Stimulated activated CD8-positive, alpha-beta memory T cell treated with anti-CD3 and anti-CD28 coated beads, Interleukin-4, amount 100 ng/mL, for 24 hours (primary cell): ENCODE measurements around the gene SASH1.

Experiments used
- DNase-seq: peaks from one replicate; pipeline ENCODE4 v3.0.0-alpha.2; 2020; ENCODE audit warnings: low read depth

SASH1 gene

DNA sequence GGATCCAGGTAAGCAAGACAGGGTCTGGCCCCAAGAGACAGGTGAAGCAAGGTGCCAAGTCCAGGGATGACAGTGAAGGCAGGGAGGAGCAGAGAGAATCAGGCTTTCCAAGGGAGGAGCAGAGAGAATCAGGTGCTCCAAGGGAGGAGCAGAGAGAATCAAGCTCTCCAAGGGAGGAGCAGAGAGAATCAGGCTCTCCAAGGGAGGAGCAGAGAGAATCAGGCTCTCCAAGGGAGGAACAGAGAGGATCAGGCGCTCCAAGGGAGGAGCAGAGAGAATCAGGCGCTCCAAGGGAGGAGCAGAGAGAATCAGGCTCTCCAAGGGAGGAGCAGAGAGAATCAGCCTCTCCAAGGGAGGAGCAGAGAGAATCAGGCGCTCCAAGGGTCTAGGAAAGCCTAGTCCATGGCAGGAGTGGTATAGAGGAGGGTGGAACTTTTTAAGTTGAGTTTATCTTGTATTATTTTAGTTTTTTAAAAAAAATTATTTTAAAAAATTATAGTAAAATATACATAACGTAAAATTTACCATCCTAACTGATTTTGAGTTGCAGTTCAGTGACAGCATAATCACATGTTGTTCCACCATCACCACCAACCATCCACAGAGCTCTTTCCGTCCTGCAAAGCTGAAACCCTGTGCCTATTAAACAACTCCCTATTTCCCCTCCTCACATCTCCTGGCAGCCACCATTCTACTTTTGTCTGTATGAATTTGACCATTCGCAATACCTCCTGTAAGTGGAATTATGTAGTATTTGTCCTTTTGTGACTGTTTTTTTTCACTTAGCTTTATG is 64.1 kb downstream of the SASH1 start:
- no peak for DNase-seq

DNA sequence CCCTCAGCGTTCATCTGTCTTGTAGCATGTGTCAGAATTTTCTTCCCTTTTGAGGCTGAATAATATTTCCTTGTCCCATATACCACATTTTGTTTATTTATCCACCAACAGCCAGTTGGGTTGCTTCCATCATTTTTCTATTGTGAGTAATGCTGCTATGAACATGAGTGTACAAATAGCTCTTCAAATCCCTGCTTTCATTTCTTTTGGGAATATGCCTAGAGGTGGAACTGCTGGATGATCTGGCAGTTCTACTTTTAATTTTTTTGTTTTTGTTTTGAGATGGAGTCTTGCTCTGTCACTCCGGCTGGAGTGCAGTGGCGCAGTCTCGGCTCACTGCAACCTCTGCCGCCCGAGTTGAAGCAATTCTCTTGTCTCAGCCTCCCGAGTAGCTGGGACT is 64.7 kb downstream of the SASH1 start:
- DNase-seq: no peak

DNA sequence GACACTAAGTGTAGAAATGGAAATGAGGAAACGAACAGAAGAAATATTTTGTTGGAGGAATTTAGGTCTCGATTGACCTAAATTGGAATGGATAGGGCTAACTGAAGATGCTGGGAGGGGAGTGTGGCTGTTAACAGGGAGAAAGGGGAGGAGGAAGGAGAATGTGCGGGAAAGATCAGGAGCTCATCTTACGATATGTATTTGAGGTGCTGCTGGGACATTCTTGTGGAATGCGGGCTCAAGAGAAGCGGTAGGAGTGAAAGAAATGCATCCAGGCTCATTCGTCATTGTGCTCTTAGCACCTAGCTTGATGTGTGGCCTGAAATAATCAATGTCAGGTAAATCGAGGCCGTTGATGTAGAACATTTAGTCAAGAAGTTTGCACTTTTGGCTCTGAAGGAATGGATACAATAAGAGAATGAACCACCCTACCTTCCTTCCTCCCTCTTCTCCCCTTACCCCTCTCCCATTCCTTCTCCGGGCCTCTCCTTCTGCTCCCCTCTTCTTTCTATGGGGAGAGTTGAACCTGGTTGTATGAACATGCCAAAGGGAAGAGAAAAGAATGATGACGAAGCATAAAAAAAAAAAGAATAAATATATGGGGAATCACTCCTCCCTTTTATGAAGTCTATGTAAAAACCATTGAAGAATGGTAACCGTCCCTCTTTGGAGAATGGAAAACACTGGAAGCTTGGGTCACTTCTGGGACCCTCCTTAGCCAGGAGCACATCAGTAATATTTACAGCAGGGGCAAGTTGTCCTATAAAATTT is 70.9 kb downstream of the SASH1 start:
- DNase-seq: no peak

- no peak for DNase-seq
Measured at GRCh38 chr6:148414092-148414489, 71.5 kb downstream of the SASH1 start.

GRCh38 chr6:148414836-148415235 is 72.2 kb downstream of the SASH1 start:
- no peak for DNase-seq

DNA sequence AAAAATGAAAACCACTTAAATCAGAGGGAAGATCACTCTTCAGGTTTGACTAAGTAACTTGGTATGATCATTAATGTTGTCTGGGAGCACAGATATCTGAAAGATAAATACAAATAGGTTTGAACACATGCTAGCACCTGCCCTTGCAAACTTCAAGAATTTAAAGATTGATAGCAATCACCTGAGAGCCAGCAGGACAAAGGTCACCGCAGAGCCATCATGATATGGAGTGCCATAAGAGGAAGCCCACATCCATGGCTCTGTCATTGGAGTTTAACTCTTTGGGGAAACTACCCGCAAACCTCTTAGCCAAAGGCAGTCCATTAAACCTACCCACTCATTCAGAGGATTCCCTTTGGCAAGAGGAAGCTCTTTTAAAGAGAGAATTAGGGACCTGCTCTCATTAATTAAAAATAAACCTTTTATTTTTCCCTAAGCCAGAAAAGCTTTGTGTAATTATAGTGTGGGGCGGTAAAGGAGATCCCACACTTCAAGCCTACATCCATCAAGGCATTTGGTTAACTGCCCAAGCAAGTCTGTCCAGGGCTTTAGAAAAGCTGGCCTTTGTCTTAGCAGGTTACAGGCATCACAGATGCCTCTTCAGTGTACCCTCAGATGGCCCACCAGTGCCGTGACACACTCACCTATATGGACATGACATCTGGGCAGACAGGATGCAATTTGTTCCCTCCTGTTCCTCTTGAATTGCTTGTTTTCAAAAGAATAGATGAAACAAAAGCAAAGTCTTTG is 73.0 kb downstream of the SASH1 start:
- DNase-seq: no peak

DNA sequence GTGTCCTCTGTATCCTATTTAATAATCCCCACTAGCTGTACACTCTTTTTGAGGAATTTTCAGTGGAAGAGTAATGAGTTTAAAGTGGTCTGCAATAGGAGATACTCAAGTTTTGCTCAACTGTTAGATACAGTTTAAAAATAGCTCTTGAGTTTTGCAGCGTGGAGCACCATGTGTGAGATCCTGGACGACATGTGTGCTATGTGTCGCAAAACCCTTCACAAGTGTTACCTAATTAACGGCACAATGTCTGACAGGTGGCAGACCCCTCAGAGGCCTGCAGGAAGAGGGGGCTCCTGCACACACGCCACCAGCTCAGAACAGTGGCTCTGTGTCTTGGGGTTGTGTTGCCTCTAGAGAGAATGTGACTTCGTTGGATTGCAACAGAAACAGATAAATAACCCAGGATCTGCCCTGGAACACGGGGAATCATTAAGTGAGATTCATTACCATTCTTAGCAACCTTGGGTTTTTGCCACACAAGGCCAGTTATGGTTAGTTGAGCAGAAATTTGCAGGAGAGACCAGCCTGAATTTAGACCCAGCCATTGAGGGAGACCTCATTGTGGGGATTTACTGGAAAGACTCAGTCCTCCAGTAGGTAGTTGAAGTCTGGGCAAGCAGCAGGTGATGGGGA is 73.8 kb downstream of the SASH1 start:
- DNase-seq: no peak

DNA sequence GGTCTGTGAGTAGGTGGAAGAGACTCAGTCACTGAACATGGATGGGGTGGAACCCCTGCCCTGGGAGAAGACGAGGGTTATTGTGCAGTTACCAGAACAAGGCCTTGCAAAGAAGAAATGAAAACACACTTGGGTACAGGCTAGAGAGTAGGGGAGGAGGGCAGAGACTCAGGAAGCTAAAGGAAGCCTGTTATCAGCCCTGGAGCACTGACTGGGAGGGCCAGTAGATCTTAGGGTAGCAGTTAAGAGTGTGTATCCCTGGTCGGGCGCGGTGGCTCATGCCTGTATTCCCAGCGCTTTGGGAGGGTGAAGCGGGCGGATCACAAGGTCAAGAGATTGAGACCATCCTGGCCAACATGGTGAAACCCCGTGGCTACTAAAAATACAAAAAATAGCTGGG is 74.4 kb downstream of the SASH1 start:
- no peak for DNase-seq

GRCh38 chr6:148419430-148419829 is 76.8 kb downstream of the SASH1 start:
- no peak for DNase-seq

- DNase-seq: no peak
Measured at GRCh38 chr6:148422085-148422484, 79.4 kb downstream of the SASH1 start.

- DNase-seq: no peak
Measured at GRCh38 chr6:148423133-148423532, 80.5 kb downstream of the SASH1 start.

DNA sequence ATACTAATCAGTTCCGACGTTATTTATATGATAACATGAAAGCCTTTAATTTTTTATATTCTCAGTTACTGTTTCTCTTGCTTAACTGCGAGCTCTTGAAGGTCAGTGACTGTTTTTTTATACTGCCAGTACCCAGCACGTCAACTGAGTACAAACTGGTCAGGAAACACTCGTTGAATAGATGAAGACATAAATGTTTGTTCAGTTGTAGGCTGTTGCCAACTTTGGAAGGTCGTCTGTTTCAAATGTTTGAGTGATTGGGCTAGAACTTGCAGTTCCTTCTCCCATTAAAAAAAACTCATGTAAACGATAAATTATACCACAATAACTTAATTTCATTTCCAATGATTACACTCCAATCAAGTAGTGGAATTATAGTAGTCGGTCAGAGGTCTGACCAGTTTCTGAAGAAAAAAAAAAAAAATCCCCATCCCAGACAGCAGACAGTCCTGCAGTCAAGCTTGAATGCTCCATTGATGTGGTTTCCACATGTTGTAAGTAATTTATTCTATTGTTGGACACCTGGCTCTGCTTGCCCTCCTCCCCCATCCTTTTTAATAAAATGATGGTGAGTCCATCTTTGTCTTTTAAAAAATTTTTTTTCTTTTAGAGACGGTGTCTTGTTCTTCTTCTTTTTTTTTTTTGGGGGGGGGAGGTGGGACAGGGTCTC is 81.1 kb downstream of the SASH1 start:
- DNase-seq: no peak

GRCh38 chr6:148425443-148425842 is 82.8 kb downstream of the SASH1 start:
- DNase-seq: no peak

DNA sequence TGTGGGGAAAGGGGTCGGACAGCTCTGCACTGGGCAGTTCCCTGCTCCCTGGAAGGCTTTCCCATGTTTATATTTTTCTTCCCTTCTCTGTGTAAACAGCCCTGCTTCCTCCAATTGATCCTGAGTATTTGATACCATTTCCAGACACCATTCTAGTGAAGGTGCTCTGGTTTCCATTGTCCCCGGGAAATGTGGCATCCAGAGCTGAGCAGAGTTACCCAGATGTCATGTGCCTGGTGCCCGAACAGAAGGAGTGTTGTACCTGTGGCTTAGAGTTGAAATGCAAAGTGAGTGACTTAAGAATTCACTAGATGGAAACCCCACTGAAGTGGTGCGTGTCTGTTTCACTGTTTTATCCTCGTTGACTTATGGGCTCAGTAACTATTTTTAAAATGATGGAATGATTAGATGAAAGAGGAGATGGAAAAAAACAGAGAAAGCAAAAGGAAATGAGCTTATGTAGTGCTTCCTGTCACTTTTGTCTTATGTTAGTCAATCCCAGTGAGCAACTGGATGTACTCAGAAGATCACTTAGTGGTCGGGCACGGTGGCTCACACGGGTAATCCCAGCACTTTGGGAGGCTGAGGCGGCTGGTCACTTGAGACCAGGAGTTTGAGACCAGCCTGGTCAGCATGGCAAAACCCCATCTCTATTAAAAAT is 83.8 kb downstream of the SASH1 start:
- no peak for DNase-seq

GRCh38 chr6:148427333-148427732 is 84.7 kb downstream of the SASH1 start:
- DNase-seq: no peak

DNA sequence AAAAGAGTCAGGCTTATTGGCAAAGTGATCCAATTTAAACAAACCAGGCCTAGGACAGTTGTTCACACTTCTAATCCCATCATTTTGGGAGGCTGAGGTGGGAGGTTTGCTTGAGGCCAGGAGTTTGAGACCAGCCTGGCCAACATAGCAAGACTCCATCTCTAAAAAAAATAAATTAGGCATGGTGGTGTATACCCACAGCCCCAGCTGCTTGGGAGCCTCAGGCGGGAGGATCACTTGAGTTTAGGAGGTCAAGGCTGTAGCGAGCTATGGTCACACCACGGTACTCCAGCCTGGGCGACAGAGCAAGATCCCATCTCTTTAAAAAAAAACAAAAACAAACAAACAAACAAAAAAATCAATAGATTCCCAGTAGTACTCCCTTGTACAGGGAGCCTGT is 86.8 kb downstream of the SASH1 start:
- no peak for DNase-seq

GRCh38 chr6:148430897-148431296 is 88.3 kb downstream of the SASH1 start:
- DNase-seq: no peak

- DNase-seq: no peak
Measured at GRCh38 chr6:148431413-148431812, 88.8 kb downstream of the SASH1 start.

GRCh38 chr6:148431840-148432239 is 89.2 kb downstream of the SASH1 start:
- no peak for DNase-seq

DNA sequence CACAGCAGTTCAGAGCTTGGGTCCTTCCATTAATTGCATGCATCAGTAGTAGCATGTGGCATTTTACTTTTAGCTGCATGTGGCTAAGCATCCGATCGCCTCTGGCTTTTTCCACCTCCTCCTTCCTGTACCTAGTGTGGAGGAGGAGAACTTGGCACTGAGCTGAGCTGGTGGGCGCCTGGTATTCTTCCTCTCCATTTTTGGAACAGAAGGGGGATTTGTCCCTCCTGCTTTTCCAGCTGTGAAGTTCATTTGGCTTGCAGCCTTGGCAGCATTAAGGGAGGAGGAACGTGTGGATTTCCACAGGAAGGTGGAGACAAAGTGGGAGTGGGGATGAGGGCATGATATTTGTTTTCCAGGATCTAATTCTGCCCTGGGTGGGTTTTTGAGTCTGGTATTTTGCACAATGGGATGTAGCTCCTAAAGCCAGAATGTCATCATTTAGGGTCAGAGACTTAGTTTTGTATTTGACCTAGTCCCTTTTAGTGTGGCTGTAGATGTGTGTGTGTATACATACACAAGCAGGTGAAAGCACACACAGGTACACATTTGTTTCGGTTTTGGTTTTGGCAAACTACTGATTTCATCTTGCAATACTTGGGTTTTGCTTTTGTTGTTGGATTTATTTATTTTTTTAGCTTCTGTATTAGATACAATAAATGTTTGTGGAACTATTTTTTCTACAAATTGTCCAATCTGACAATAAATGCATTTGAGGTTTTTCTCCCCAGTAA is 90.0 kb downstream of the SASH1 start:
- DNase-seq: no peak

DNA sequence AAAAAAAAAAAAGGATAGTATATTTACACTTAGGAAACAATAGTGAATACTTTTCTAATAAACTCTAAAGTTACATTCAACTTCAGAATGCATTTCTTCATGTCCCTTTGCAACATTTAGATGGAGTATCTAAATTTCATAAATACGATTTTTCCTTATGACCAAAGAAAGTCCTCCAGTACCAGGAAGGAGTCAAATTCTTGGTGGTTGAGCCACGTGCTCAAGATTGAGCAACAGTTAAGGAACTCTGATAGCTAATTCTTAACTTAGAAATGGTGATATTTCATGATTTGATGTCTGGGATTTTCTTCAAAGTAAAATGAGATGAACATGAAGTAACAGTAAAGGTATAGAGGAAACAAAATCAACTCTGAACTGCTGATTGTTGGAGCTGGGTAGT is 92.7 kb downstream of the SASH1 start:
- DNase-seq: no peak
